Measurements from ENCODE around the gene ERC1. TPM values are rescaled to one million over a fixed set of nuclear protein-coding genes. Genes with fewer than 3 reads are reported as not detected.

The ERC1 gene
- total RNA-seq, 4 donors from 2014 or later: 28.5 to 71.7 (median 38.5) TPM

- WGBS: 89% methylated on average over 4 of the region's 4 CpGs
- Histone ChIP-seq H3K27ac (no peak overlapping the region), H3K27me3 (no peaks in the 10 kb centered on the region), H3K36me3 (peaks cover 7% of the 10 kb centered on the region), H3K9me3 (no peaks in the 10 kb centered on the region), H3K4me3 (no peak overlapping the region), H3K4me1 (peaks cover 9% of the 10 kb centered on the region)
- TF ChIP-seq POLR2A (IDR thresholded peaks at IDR 0.05): no peak
- no peak for TF ChIP-seq POLR2AphosphoS5 (IDR thresholded peaks at IDR 0.05)
- TF ChIP-seq, protein P1, sequence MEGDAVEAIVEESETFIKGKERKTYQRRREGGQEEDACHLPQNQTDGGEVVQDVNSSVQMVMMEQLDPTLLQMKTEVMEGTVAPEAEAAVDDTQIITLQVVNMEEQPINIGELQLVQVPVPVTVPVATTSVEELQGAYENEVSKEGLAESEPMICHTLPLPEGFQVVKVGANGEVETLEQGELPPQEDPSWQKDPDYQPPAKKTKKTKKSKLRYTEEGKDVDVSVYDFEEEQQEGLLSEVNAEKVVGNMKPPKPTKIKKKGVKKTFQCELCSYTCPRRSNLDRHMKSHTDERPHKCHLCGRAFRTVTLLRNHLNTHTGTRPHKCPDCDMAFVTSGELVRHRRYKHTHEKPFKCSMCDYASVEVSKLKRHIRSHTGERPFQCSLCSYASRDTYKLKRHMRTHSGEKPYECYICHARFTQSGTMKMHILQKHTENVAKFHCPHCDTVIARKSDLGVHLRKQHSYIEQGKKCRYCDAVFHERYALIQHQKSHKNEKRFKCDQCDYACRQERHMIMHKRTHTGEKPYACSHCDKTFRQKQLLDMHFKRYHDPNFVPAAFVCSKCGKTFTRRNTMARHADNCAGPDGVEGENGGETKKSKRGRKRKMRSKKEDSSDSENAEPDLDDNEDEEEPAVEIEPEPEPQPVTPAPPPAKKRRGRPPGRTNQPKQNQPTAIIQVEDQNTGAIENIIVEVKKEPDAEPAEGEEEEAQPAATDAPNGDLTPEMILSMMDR (IDR thresholded peaks at IDR 0.05): no peak
- no peak for TF ChIP-seq EP300 (IDR thresholded peaks at IDR 0.05)
- DNase-seq (ENCODE audit: low spot score in 2 of 2): no peak
Observed at GRCh38 chr12:1497161-1497560, 506.1 kb downstream of the ERC1 start.

DNA sequence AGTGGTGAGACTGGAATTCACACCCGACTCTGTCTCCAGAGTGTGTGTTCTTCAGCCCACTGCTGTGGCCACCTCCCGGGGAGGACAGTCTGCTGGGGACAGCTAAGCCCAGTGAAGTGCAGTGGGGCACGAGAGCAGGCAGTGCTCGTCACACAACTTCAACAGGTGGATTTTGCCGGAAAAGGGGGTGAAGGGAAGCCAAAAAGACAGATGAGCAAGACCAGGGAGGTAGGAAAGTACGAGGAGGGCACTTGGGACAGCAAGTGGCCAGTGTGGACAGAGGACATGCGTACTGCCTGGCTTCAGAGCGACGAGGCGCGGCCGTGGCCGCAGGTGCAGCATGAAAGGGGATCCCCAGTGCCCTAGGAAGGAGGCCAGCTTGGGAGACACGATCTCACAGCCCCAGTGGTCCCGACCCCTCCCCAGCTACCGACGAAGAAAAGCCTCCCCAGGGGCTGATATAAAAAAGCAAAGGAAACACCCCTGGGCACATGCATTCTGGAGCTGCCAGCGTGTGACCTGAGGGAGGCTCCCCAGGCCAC is 507.2 kb downstream of the ERC1 start:
- Histone ChIP-seq H3K4me3 (no peak overlapping the region), H3K9me3 (no peaks in the 10 kb centered on the region), H3K36me3 (no peaks in the 10 kb centered on the region), H3K4me1 (peaks cover 12% of the 10 kb centered on the region), H3K27ac (no peak overlapping the region), H3K27me3 (no peaks in the 10 kb centered on the region)
- 67% methylated on average over 18 of the region's 18 CpGs for WGBS
- no peak for DNase-seq (ENCODE audit: low spot score in 2 of 2)
- no peak for TF ChIP-seq EP300 (IDR thresholded peaks at IDR 0.05)
- TF ChIP-seq POLR2A (IDR thresholded peaks at IDR 0.05): no peak
- TF ChIP-seq POLR2AphosphoS5 (IDR thresholded peaks at IDR 0.05): no peak
- TF ChIP-seq, protein P1 (IDR thresholded peaks at IDR 0.05): no peak

DNA sequence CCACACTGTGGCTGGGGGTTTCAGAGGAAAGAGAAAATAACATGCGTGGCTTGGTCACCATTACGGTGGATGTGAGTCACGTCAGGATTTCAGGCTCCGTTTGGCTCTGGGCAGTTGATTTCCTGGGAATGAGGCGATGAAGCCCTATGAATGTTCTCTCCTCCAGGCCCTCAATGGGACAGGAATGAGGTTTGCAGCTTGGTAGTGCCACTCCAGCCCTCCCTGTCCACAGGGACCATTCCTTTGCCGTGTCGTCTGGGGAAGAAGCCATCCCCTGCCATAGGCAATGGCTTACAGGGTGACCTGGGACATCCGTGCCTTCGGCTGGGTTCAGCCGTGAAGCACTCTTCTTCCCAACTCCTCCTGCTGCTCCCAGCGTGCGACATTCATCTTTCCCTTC is 508.3 kb downstream of the ERC1 start:
- no peak for DNase-seq (ENCODE audit: low spot score in 2 of 2)
- Histone ChIP-seq H3K36me3 (no peaks in the 10 kb centered on the region), H3K4me3 (no peak overlapping the region), H3K4me1 (peaks cover 12% of the 10 kb centered on the region), H3K27ac (no peak overlapping the region), H3K9me3 (no peaks in the 10 kb centered on the region), H3K27me3 (no peaks in the 10 kb centered on the region)
- TF ChIP-seq POLR2A (IDR thresholded peaks at IDR 0.05) (no peak), EP300 (IDR thresholded peaks at IDR 0.05) (no peak), POLR2AphosphoS5 (IDR thresholded peaks at IDR 0.05) (no peak)
- TF ChIP-seq, protein P1 (IDR thresholded peaks at IDR 0.05): no peak
- WGBS: 92% methylated on average over 12 of the region's 12 CpGs

- H3K36me3 ChIP-seq: no peaks in the 10 kb centered on the region
- peaks cover 12% of the 10 kb centered on the region for H3K4me1 ChIP-seq
- H3K27ac ChIP-seq: no peak overlapping the region
- TF ChIP-seq EP300 (IDR thresholded peaks at IDR 0.05) (no peak), POLR2AphosphoS5 (IDR thresholded peaks at IDR 0.05) (no peak)
- TF ChIP-seq, protein P1 (IDR thresholded peaks at IDR 0.05): no peak
- 84% methylated on average over 28 of the region's 36 CpGs for WGBS
- no peaks in the 10 kb centered on the region for H3K27me3 ChIP-seq
- H3K9me3 ChIP-seq: no peaks in the 10 kb centered on the region
- no peak overlapping the region for H3K4me3 ChIP-seq
- DNase-seq (ENCODE audit: low spot score in 2 of 2): no peak
Observed at GRCh38 chr12:1500095-1500801, 509.2 kb downstream of the ERC1 start.

DNA sequence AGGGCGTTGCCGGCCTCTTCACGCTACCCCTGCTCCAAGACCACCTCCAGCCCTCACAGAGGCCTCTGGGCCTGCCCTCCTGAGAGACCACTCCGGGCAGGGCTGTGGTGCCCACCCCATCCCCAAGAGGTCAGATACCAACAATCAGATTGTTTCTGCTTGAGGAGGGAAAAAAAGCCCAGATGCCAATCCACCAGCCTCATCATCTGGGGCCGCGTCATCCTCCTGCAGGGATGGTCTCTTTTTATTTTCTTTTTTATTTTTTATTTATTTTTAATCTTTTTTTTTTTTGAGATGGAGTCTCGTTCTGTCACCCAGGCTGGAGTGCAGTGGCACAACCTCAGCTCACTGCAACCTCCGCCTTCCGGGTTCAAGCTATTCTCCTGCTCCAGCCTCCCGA is 510.0 kb downstream of the ERC1 start:
- no peak for DNase-seq (ENCODE audit: low spot score in 2 of 2)
- WGBS: 89% methylated on average over 10 of the region's 10 CpGs

More for the DNA sequence above, 510.0 kb downstream of the ERC1 start:
- H3K36me3 ChIP-seq: no peaks in the 10 kb centered on the region
- TF ChIP-seq POLR2AphosphoS5 (IDR thresholded peaks at IDR 0.05) (no peak), POLR2A (IDR thresholded peaks at IDR 0.05) (no peak), EP300 (IDR thresholded peaks at IDR 0.05) (no peak)
- TF ChIP-seq, protein P1 (IDR thresholded peaks at IDR 0.05): no peak
- H3K4me1 ChIP-seq: peaks cover 12% of the 10 kb centered on the region
- no peak overlapping the region for H3K27ac ChIP-seq
- H3K9me3 ChIP-seq: no peaks in the 10 kb centered on the region
- H3K4me3 ChIP-seq: no peak overlapping the region
- H3K27me3 ChIP-seq: no peaks in the 10 kb centered on the region

Measured in suprapubic skin (tissue), 4 donors.